Measurements from ENCODE around the gene ERMP1. TPM values are rescaled to one million over a fixed set of nuclear protein-coding genes. Genes with fewer than 3 reads are reported as not detected.
A peak's percentile ranks its signal among the peaks of the same experiment; 100 is the strongest.

The ERMP1 gene
- total RNA-seq, 6 experiments from 2014 or later = 5.1 to 7.5 (median 6.8) TPM

DNA sequence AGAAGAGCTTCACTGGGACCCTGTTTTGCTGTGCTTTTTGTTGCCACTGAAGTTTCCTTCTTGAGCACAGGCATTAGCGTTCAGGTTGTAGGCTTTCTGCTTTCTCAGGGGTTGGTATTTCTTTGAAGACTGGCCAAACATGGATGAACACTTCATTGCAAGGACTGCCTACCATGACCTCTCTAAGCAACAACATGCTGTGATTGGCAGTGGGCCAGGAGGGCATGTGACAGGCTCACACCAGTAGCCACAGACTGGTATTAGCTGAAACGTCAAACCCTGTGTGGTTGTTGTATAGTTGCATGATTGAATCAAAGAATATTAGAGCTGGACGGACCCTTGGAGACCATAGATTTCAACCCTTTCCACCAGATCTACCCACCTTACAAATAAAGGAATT lies 37.8 kb upstream of the ERMP1 start:
- TF ChIP-seq, protein P1, sequence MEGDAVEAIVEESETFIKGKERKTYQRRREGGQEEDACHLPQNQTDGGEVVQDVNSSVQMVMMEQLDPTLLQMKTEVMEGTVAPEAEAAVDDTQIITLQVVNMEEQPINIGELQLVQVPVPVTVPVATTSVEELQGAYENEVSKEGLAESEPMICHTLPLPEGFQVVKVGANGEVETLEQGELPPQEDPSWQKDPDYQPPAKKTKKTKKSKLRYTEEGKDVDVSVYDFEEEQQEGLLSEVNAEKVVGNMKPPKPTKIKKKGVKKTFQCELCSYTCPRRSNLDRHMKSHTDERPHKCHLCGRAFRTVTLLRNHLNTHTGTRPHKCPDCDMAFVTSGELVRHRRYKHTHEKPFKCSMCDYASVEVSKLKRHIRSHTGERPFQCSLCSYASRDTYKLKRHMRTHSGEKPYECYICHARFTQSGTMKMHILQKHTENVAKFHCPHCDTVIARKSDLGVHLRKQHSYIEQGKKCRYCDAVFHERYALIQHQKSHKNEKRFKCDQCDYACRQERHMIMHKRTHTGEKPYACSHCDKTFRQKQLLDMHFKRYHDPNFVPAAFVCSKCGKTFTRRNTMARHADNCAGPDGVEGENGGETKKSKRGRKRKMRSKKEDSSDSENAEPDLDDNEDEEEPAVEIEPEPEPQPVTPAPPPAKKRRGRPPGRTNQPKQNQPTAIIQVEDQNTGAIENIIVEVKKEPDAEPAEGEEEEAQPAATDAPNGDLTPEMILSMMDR (IDR thresholded peaks at IDR 0.05) = no peak
- H3K9me3 Mint-ChIP-seq = no peaks in the 10 kb centered on the region
- H3K36me3 Mint-ChIP-seq (ENCODE audit: low read depth) = no peaks in the 10 kb centered on the region
- H3K27ac Mint-ChIP-seq = no peak overlapping the region
- H3K27me3 Mint-ChIP-seq (ENCODE audit: insufficient read depth) = peaks cover 2% of the 10 kb centered on the region; the same call in 1 of the 2 replicates
- H3K4me3 Mint-ChIP-seq = no peak overlapping the region
- peaks cover 12% of the 10 kb centered on the region for H3K4me1 Mint-ChIP-seq (ENCODE audit: low read depth)
- no peak for DNase-seq

DNA sequence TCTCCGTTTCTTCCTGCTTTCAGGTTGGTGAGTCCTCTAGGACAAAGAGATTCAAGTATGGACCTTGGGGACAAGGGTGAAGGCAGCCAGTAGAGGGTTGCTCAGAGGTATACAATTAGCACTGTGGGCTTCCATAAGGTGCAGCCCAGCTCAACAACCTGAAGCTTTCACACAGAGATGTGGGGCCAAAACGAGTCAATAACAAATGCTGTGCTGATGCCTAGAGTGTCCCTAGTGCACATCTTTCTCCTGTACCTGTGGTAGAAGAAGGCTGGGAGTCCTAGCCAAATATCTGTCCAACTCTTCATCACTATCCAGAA lies 37.1 kb upstream of the ERMP1 start:
- Mint-ChIP-seq H3K36me3 (ENCODE audit: low read depth) (no peaks in the 10 kb centered on the region), H3K27me3 (ENCODE audit: insufficient read depth) (peaks cover 2% of the 10 kb centered on the region; the same call in 1 of the 2 replicates), H3K9me3 (no peaks in the 10 kb centered on the region), H3K4me3 (no peak overlapping the region), H3K27ac (no peak overlapping the region), H3K4me1 (ENCODE audit: low read depth) (peaks cover 12% of the 10 kb centered on the region)
- TF ChIP-seq, protein P1 (IDR thresholded peaks at IDR 0.05) = no peak
- no peak for DNase-seq

DNA sequence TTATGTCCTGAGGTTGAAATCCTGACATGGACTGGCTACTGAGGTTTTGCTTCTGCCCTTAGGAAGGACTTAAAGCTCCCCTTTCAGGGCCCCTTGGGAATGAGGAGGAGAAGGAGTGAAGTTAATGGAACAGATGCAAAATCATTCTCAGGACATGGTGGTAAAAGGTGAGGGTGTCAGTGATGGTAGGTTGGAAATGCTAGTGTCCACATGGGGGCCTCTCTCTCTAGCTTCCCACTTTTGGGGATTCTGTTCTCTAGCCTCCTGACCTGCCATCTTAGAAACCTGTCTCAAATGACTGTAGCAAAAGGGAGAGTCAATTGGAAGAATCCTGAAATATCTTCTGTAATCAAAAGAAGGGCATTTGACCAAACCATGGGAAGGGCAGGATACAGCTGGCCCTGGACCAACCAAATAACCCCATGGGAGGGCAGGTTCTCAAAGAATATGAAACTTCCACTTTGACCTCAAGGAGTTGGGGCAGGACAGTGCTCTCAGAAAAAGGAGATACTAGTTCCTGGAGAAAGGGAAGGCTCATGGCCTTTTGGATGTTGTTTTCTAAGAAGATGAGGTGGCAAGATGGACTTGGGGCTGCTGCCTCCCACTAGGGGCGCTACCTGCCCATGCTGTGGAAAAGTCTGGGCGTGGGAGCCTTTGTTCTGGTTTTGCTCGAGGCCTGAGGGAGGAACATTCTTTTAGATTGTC lies 36.5 kb upstream of the ERMP1 start:
- Mint-ChIP-seq H3K27ac (no peak overlapping the region), H3K9me3 (no peaks in the 10 kb centered on the region), H3K4me3 (no peak overlapping the region), H3K27me3 (ENCODE audit: insufficient read depth) (peaks cover 2% of the 10 kb centered on the region; the same call in 1 of the 2 replicates), H3K36me3 (ENCODE audit: low read depth) (no peaks in the 10 kb centered on the region), H3K4me1 (ENCODE audit: low read depth) (peaks cover 12% of the 10 kb centered on the region)
- TF ChIP-seq, protein P1 (IDR thresholded peaks at IDR 0.05) = peak; percentile 75
- DNase-seq = no peak

DNA sequence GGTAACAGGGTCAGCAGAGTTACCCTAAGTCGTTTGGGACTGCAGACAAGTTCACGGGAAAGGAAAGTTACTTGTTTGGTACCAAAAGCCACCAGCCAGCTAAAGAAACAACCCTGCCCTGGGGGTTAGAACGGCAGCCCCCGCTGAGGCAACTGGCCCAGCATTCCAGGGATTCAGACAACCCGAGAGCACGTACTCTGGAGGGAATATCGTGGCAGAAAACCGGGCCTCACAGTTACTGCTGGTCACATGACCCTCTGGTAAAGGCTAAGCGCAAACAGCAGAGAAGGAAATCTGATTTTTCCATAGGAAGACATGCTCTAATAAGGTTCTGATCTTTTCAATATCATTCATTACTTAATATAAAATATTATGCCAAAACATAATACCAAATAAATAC lies 35.3 kb upstream of the ERMP1 start:
- H3K27ac Mint-ChIP-seq = no peak overlapping the region
- no peaks in the 10 kb centered on the region for H3K36me3 Mint-ChIP-seq (ENCODE audit: low read depth)
- no peaks in the 10 kb centered on the region for H3K9me3 Mint-ChIP-seq
- H3K27me3 Mint-ChIP-seq (ENCODE audit: insufficient read depth) = peaks cover 2% of the 10 kb centered on the region
- DNase-seq = no peak
- peaks cover 12% of the 10 kb centered on the region for H3K4me1 Mint-ChIP-seq (ENCODE audit: low read depth)
- TF ChIP-seq, protein P1 (IDR thresholded peaks at IDR 0.05) = no peak
- no peak overlapping the region for H3K4me3 Mint-ChIP-seq

DNA sequence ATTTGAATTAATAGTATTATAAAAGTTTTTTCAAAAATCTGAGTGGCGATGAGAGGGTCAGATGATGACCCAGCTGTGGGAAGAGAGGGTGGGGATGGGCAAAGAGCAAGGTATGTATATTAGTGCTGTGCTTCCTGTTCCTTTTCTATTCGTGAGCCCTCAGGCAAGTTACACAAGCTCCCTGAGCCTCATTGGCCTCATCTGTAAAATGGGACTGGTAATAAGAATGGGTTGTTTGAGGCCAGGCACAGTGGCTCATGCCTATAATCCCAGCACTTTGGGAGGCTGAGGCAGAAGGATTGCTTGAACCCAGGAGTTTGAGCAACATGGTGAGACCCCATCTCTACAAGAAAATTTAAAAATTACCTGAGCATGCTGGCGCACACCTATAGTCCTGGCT lies 33.8 kb upstream of the ERMP1 start:
- no peak overlapping the region for H3K4me3 Mint-ChIP-seq
- H3K36me3 Mint-ChIP-seq (ENCODE audit: low read depth) = no peaks in the 10 kb centered on the region
- TF ChIP-seq, protein P1 (IDR thresholded peaks at IDR 0.05) = no peak
- peaks cover 3% of the 10 kb centered on the region for H3K4me1 Mint-ChIP-seq (ENCODE audit: low read depth)
- DNase-seq = no peak
- H3K9me3 Mint-ChIP-seq = no peaks in the 10 kb centered on the region
- no peaks in the 10 kb centered on the region; the same call in none of the 2 replicates for H3K27me3 Mint-ChIP-seq (ENCODE audit: insufficient read depth)
- no peak overlapping the region for H3K27ac Mint-ChIP-seq

Measured in HFFc6 (cell line).